Dermis microvascular lymphatic vessel endothelial cell (primary cell): ENCODE data around the gene NPFF. TPM values are rescaled to one million over a fixed set of nuclear protein-coding genes. Genes with fewer than 3 reads are reported as not detected.
"Not testable (repeated sequence)": the region's sequence is repeated elsewhere in the genome, so short reads cannot be mapped to it uniquely, and the experiment has no call there.

Experiments
- DNase-seq, 2 donors: peaks; one replicate each; pipeline versions ENCODE4 v3.0.0 to v3.0.0-alpha.2; 2010; ENCODE audit warnings: low read depth in 2 of 2
- total RNA-seq: library from RNA; depleted of rRNA; stranded (reverse); fragments of >200 nt; gene quantifications from 2 replicates; pipeline ENCODE4 v1.2.1, GENCODE V29; 2014

Gene NPFF, protein sequence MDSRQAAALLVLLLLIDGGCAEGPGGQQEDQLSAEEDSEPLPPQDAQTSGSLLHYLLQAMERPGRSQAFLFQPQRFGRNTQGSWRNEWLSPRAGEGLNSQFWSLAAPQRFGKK
- total RNA-seq, result not detected in 2 replicates

DNA sequence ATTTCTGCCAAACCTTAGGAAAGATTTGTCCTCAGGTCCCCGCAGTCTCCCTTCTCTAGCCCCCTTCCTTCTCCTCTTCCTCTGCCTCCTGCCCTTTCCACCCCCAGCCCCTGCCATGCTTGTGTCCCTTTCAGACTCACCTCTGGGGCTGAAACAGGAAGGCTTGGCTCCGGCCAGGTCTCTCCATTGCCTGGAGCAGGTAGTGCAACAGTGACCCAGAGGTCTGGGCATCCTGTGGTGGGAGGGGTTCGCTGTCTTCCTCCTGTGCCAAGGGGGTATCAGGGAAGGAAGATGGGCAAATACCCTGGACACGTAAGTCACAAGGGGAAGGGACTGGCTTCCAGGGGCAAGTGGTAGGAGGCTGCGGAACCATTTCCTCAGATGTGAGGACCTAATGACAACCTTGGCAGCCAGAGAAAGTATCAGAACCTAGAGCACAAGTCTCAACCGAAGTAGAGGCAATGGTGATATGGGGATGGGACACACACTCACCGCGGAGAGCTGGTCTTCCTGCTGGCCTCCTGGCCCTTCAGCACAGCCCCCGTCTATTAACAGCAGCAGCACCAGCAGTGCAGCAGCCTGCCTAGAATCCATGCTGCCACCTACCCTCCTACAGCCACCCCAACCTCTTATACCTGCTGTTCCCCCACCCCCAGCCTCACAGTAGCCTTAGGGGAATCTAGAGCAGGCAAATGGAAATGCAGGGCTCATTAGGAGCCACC lies at the start of gene NPFF:
Gene NPFF (minus strand): TSS at position 604 of the 722 bp plus-strand sequence. CDS start 10 bp downstream, at position 594.
- no peak for DNase-seq

- no peak for DNase-seq
These were observed 45.4 kb upstream of the NPFF start for GRCh38 chr12:53552361-53553327.

- no peak for DNase-seq
These were observed 44.6 kb upstream of the NPFF start for GRCh38 chr12:53551889-53552291.

GRCh38 chr12:53550595-53550994 lies 43.3 kb upstream of the NPFF start:
- peak in 1 of 2 donors; percentile 11 for DNase-seq

- DNase-seq, result not testable (repeated sequence)
These were observed 42.8 kb upstream of the NPFF start for GRCh38 chr12:53550131-53550530.

DNA sequence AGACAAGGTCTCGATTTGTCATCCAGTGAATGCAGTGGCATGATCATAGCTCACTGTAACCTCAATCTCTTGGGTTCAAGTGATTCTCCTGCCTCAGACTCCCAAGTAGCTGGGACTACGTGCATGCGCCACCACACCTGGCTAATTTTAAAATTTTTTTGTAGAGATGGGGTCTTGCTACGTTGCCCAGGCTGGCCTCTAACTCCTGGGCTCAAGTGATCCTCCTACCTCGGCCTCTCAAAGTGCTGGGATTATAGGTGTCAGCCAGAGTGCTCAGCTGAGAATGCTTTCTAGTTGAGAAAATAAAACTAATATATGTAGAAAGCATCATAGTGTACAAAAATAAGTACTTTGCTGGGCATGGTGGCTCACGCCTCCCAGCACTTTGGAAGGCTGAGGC lies 41.1 kb upstream of the NPFF start:
- not testable (repeated sequence) for DNase-seq

GRCh38 chr12:53543539-53543938 lies 36.3 kb upstream of the NPFF start:
- peak; percentile 77 to 86 for DNase-seq

DNA sequence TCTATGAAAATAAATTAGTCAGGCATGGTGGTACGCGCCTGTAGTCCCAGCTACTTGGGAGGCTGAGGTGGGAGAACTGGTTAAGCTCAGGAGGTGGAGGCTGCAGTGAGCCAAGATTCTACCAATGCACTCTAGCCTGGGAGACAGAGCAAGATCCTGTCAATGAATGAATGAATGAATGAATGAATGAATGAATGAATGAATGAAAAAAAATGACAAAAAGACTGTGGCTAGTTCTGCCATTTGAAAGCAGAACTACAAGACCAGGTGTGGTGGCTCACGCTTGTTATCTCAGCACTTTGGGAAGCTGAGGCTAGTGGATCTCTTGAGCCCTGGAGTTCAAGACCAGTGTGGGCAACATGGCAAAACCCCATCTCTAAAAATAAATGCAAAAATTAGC lies 32.2 kb upstream of the NPFF start:
- DNase-seq, result no peak

DNA sequence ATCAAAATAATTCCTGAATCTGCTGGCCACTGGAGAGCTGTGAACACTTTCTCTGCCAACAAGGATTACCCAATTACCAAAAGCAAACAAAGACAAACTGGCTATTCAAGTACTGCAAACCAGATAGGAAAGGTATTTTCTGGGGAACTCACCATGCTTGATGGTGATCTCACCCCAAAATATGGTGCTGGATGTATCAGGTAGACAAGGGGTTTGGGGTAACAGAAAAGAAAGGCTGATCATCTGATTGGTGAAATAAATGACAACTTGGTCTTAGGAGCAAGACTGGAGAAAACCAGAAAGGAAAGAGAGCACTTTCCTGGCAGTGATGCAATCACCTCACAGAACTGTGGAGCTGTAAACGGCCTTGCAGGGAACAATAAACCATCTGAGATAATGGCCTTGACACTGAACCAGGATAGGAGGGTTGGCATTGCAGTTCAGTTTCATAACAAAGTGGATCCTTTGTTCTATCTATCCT lies 31.0 kb upstream of the NPFF start:
- DNase-seq, result peak in 1 of 2 donors; percentile 32

- DNase-seq, result no peak
These were observed 29.7 kb upstream of the NPFF start for GRCh38 chr12:53536962-53537361.

- no peak for DNase-seq
These were observed 26.2 kb upstream of the NPFF start for GRCh38 chr12:53533471-53533870.

DNA sequence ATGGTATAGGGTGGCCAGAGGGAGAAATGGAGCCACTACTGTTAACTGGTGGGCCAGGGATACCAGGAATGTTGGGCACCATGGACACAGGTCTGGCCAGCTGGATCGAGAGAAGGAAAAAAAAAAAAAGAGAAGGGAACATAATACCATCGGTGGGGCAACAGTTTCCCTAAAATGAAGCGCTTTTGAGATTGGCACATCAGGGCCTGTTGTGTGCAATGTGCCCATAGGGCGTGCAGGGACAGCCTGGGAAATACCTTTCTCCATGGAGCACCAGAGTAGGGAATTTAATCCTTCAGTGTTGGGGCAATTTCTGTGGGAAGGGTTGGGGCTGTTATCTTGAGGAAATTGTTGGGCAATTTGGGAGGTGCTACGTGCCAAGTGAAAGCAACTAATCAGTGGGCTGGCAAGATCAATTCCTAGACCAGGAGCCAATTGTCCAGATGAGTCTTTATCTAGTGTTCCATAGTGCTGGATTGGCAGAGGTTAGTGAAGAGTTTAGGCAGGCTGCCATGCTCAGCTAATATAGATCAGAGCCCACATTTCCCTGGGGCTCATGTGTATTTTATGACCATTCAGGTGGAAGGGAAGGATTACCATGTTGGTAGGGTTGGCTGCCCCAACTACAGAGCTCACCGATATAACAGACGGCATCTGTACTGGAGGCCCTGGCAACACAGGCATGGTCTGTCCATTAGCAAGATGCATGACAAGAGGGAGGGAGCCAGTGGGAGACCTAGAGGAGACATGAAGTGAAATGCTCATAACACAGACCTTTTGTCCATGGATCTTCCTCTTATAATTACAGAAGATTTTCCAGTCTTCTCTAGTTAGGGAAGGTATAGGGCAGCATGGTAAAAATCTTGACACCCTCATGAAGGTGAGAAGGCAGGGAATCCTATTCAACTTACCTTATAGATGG lies 25.5 kb upstream of the NPFF start:
- no peak for DNase-seq

DNA sequence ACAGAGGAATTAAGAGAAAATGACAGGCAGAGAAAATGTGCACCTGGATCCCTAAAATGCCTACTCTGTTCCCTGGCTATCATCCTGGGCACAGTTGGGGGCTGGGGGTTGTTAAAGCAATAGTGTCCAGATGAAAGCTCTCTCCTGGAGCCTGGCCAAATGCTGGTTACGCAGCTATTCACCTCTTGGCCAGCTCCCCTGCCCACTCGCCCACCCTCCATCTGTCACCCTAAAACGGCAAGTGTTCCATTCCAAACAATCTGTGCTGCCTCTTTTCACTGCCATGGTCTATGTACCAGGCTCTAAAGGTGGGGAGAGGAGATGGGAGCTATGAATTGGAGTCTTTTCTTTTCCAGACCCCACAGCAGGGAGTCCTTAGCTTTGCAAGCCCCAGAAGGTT lies 24.7 kb upstream of the NPFF start:
- no peak for DNase-seq

DNA sequence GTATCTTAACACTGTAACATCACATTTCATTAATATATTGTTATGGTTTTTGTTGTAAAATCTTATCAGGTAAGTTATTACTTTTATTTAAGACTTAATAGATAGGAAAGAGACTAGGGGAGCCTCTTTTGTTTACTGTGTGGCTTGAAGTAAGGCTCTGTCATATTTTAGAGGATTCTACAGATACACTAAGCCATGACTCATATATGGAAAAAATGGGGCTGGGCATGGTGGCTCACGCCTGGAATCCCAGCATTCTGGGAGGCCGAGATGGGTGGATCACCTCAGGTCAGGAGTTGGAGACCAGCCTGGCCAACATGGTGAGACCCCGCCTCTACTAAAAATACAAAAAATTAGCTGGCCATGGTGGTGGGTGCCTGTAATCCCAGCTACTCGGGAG lies 23.6 kb upstream of the NPFF start:
- no peak for DNase-seq

GRCh38 chr12:53530061-53530460 lies 22.8 kb upstream of the NPFF start:
- DNase-seq, result no peak

DNA sequence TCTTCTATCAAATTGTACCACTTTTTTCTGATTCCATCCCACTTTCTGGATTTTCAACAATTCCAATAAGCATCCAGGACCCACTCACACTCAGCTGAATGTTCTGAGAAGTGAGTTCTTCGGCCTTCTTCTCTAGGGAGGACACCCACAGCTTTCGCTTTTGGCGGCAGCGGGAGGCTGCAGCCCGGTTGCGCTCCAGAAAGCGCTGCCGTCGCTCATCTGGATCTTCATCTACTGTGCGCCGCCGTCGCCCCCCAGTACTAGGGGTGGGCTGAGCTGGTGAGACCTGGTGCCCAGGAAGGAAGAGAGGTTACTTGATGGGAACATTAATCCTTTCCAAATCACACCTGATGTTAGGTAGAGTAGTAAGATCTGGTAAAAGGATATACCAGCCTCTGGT lies 17.2 kb upstream of the NPFF start:
- DNase-seq, result no peak

DNA sequence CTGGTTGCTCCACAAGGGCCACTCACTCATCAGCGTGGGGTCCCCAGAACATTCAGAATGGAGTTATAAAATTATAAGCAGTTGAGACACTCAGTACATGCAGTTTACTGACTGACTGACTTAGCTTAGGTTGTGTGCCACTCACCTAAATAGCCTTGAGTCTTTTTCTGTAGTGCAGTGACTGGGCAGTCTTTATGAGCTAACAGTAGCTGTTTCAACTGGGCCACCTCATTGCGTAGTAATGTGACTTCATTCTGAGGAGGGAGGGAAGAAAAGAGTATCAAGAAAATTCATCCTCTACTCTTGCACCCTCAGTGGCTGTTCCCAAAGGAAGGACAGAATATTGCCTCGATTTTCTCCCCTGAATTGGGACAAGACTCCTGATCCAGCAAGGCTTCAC lies 15.8 kb upstream of the NPFF start:
- DNase-seq, result no peak

DNA sequence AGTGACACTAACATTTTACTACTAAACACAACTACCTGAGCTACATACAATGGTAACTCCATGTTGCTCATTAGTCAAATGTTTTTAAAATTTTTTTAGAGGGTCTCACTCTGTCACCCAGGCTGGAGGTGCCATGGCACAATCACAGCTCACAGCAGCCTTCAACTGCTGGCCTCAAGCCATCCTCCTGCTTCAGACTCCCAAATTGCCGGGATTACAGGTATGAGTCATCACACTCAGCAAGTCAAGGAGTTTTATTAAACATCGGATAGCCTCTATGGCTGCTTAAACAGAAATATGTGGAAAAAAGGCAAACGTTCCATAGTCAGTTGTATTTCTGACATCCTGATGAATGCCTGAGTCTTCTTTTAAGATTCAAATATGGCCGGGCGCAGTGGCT lies 11.1 kb upstream of the NPFF start:
- no peak for DNase-seq

- DNase-seq, result no peak
These were observed 9.6 kb upstream of the NPFF start for GRCh38 chr12:53516758-53517455.

DNA sequence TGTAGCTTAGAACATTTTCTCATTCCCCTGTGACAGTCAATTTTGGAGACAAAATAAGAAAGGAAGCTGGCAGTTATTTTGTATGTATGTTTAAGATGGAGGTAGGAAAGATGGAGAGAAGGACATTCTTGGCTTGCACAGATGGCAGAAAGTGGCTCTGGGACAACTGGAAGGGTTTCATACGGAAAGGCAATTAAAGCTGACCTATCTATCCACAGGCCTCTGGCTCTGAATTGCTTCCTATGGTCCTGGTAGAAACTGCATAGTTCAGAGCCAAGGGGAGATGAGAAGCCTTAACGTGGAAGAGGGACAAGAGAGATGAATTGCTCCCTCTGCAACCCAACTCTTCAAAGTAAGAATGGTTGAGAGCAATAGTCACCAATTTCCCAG lies 8.0 kb upstream of the NPFF start:
- DNase-seq, result no peak
